PC-3 (cell line): ENCODE measurements around the gene CNTNAP2. TPM values are rescaled to one million over a fixed set of nuclear protein-coding genes. Genes with fewer than 3 reads are reported as not detected.
"Not testable (repeated sequence)": the region's sequence is repeated elsewhere in the genome, so short reads cannot be mapped to it uniquely, and the experiment has no call there.

Experiments
- ATAC-seq: fragments of 200-7000 bp; cut with Tn5 transposase; 2 replicates; pipeline ENCODE4 v1.9.1; 2020; ENCODE audit warnings: mild to moderate bottlenecking, moderate library complexity
- BruUV-seq: library from RNA; stranded (reverse); fragments of 400-500 nt; replicated peaks from 2 replicates; lab custom pipeline; 2021; lab: Mats Ljungman, UMichigan
- CTCF ChIA-PET: fragments of 300-600 bp; sonication (Branson Sonifier 250); formaldehyde crosslinking; loops from one replicate; lab custom pipeline; 2022; ENCODE audit warnings: antibody characterized with exemption; lab: Charles Lee
- POLR2A ChIA-PET: fragments of 300-600 bp; sonication (Branson Sonifier 250); formaldehyde crosslinking; loops from one replicate; lab custom pipeline; 2022; ENCODE audit warnings: antibody characterized with exemption; ENCODE audit not compliant: unreplicated experiment; lab: Charles Lee
- DNase-seq: peaks from one replicate; pipeline ENCODE4 v3.0.0-alpha.2; 2015
- H2AFZ ChIP-seq: fragments of 300-600 bp; sonication (generic); 2 replicates; pipeline ENCODE4 v1.6.0; 2016; ENCODE audit warnings: antibody characterized with exemption, low read length
- H3F3A ChIP-seq: fragments of 300-600 bp; sonication (generic); one replicate; pipeline ENCODE4 v1.6.0; 2017; ENCODE audit warnings: antibody characterized with exemption, low read length, control low read depth, mild to moderate bottlenecking; ENCODE audit not compliant: unreplicated experiment
- H3K27ac ChIP-seq: fragments of 300-600 bp; sonication (generic); 2 replicates; pipeline ENCODE4 v1.5.1; 2016; ENCODE audit warnings: mild to moderate bottlenecking, low read length
- H3K27me3 ChIP-seq: fragments of 300-600 bp; sonication (generic); 2 replicates; pipeline ENCODE4 v1.6.1; 2016; ENCODE audit warnings: low read length, mixed read lengths
- H3K36me3 ChIP-seq: fragments of 300-600 bp; sonication (generic); 2 replicates; pipeline ENCODE4 v1.6.1; 2016; ENCODE audit warnings: low read depth, mixed run types, low read length, mixed read lengths
- H3K4me1 ChIP-seq: fragments of 300-600 bp; sonication (generic); 2 replicates; pipeline ENCODE4 v1.5.1; 2016; ENCODE audit warnings: low read length; ENCODE audit not compliant: insufficient read depth
- H3K4me2 ChIP-seq: fragments of 300-600 bp; sonication (generic); 2 replicates; pipeline ENCODE4 v1.6.0; 2016; ENCODE audit warnings: low read length
- H3K4me3 ChIP-seq: fragments of 300-600 bp; sonication (generic); 2 replicates; pipeline ENCODE4 v1.5.1; 2016; ENCODE audit warnings: mild to moderate bottlenecking, low read length, mixed read lengths
- H3K79me2 ChIP-seq: fragments of 300-600 bp; sonication (generic); 2 replicates; pipeline ENCODE4 v1.6.1; 2017; ENCODE audit warnings: low read length, mixed read lengths
- H3K9ac ChIP-seq: fragments of 300-600 bp; sonication (generic); 2 replicates; pipeline ENCODE4 v1.6.0; 2016; ENCODE audit warnings: mild to moderate bottlenecking, low read length
- H3K9me2 ChIP-seq: fragments of 300-600 bp; sonication (generic); replicated peaks from 2 replicates; pipeline ENCODE4 v1.6.1; 2016; ENCODE audit warnings: mixed run types, low read length, mixed read lengths
- H3K9me3 ChIP-seq: fragments of 300-600 bp; sonication (generic); 2 replicates; pipeline ENCODE4 v1.6.1; 2016; ENCODE audit warnings: low read length, mixed read lengths
- H4K20me1 ChIP-seq: fragments of 300-600 bp; sonication (generic); 2 replicates; pipeline ENCODE4 v1.6.1; 2016; ENCODE audit warnings: low read length, mixed read lengths
- CTCF ChIP-seq: fragments of 300-600 bp; sonication (generic); conservative IDR thresholded peaks from 2 replicates; pipeline ENCODE4 v1.5.1; 2017; ENCODE audit warnings: antibody characterized with exemption, low read depth, mild to moderate bottlenecking, low read length
- EZH2 ChIP-seq: fragments of 300-600 bp; sonication (generic); IDR thresholded peaks from one replicate; pipeline ENCODE4 v1.6.1; 2017; ENCODE audit warnings: antibody characterized with exemption, mild to moderate bottlenecking, low read length; ENCODE audit not compliant: unreplicated experiment
- EZH2phosphoT487 ChIP-seq: fragments of 300-600 bp; sonication (generic); IDR thresholded peaks from 2 replicates; pipeline ENCODE4 v1.6.1; 2018; ENCODE audit warnings: mild to moderate bottlenecking, antibody characterized with exemption, low read length, borderline replicate concordance
- intact Hi-C: fragments of 100-400 bp; cut with micrococcal nuclease; formaldehyde crosslinking; loops from 2 replicates; pipeline ENCODE4 v1.9.0; 2023
- total RNA-seq: library from RNA; depleted of rRNA; stranded (reverse); fragments of >200 nt; gene quantifications from 2 replicates; pipeline ENCODE4 v1.2.3, GENCODE V29; 2014

The CNTNAP2 gene
- total RNA-seq, 1 experiment from 2014 or later, result 1.5 TPM

GRCh38 chr7:148060724-148061123 lies 1944.1 kb downstream of the CNTNAP2 start:
- ATAC-seq, result no peak
- no peak overlapping the region for H3K9ac ChIP-seq
- H3K4me2 ChIP-seq, result no peak overlapping the region
- CTCF ChIA-PET, result no interaction called here
- TF ChIP-seq CTCF, result no peak
- no peak for TF ChIP-seq EZH2
- TF ChIP-seq EZH2phosphoT487, result no peak
- H3F3A ChIP-seq, result no peaks in the 10 kb centered on the region
- no peak overlapping the region for H3K4me3 ChIP-seq
- H3K36me3 ChIP-seq, result no peaks in the 10 kb centered on the region
- intact Hi-C loops, result no loop called here
- no peaks in the 10 kb centered on the region for H3K79me2 ChIP-seq
- no peaks in the 10 kb centered on the region for H3K4me1 ChIP-seq
- no peak overlapping the region for H3K27ac ChIP-seq
- BruUV-seq, result no TSS peak
- H4K20me1 ChIP-seq, result no peaks in the 10 kb centered on the region
- H2AFZ ChIP-seq, result no peak overlapping the region
- POLR2A ChIA-PET, result no interaction called here
- no peak for DNase-seq
- no peaks in the 10 kb centered on the region for H3K9me2 ChIP-seq
- H3K9me3 ChIP-seq, result no peaks in the 10 kb centered on the region
- no peaks in the 10 kb centered on the region for H3K27me3 ChIP-seq

GRCh38 chr7:148078111-148078510 lies 1961.5 kb downstream of the CNTNAP2 start:
- H3F3A ChIP-seq, CTCF ChIA-PET, H2AFZ ChIP-seq, H3K27ac ChIP-seq, BruUV-seq, H3K9me3 ChIP-seq, H3K4me1 ChIP-seq, H3K4me3 ChIP-seq, H3K9me2 ChIP-seq, H4K20me1 ChIP-seq, DNase-seq, H3K79me2 ChIP-seq, H3K27me3 ChIP-seq, H3K36me3 ChIP-seq, intact Hi-C loops, H3K9ac ChIP-seq, ATAC-seq, H3K4me2 ChIP-seq: not testable (repeated sequence)
- POLR2A ChIA-PET, result interaction anchor here (0.6 kb wide), 1 partner anchor 470 kb away, joined by 3 read pairs; no protein-coding TSS in a partner anchor

- Histone ChIP-seq H4K20me1 (no peaks in the 10 kb centered on the region), H3F3A (no peaks in the 10 kb centered on the region), H3K79me2 (no peaks in the 10 kb centered on the region), H3K9ac (no peak overlapping the region), H3K9me3 (no peaks in the 10 kb centered on the region), H3K4me2 (no peak overlapping the region), H3K36me3 (no peaks in the 10 kb centered on the region), H3K4me3 (no peak overlapping the region), H3K27me3 (no peaks in the 10 kb centered on the region), H2AFZ (no peak overlapping the region), H3K9me2 (no peaks in the 10 kb centered on the region), H3K27ac (no peak overlapping the region), H3K4me1 (no peaks in the 10 kb centered on the region)
- POLR2A ChIA-PET, result no interaction called here
- TF ChIP-seq EZH2 (no peak), CTCF (no peak)
- no peak for ATAC-seq
- DNase-seq, result no peak
- CTCF ChIA-PET, result no interaction called here
- intact Hi-C loops, result loop anchor here (5.0 kb wide), 1 partner anchor 1962 kb away; the partner anchor contains the start of gene CNTNAP2
- no TSS peak for BruUV-seq
These were observed 1962.8 kb downstream of the CNTNAP2 start for GRCh38 chr7:148079206-148080080.
